ENCODE measurements around the gene SLC25A48. TPM values are rescaled to one million over a fixed set of nuclear protein-coding genes. Genes with fewer than 3 reads are reported as not detected.

Gene SLC25A48

Small RNA genes within 50 kb of the gene (small RNA-seq; reads per million reads assigned to genes)
- not detected for gene MIR5692C1

All from skeletal muscle satellite cell (primary cell).